Hepatocyte (in vitro differentiated cells): ENCODE measurements around the gene RFT1.

ENCODE experiments used
- EZH2 ChIP-seq: fragments of 200-600 bp; sonication (generic); IDR thresholded peaks from 2 replicates; pipeline ENCODE4 v1.6.1; 2016; ENCODE audit warnings: antibody characterized with exemption, mild to moderate bottlenecking, borderline replicate concordance
- EZH2phosphoT487 ChIP-seq: fragments of 200-600 bp; sonication (generic); IDR thresholded peaks from one replicate; pipeline ENCODE4 v1.6.1; 2018; ENCODE audit warnings: antibody characterized with exemption, mild to moderate bottlenecking, low read depth, moderate library complexity; ENCODE audit not compliant: unreplicated experiment, severe bottlenecking
- TF ChIP-seq, protein P1 (sequence below): fragments of 200-600 bp; sonication (generic); IDR thresholded peaks from 2 replicates; pipeline ENCODE4 v1.5.1; 2016; ENCODE audit warnings: antibody characterized with exemption, mild to moderate bottlenecking; ENCODE audit not compliant: poor library complexity

DNA sequence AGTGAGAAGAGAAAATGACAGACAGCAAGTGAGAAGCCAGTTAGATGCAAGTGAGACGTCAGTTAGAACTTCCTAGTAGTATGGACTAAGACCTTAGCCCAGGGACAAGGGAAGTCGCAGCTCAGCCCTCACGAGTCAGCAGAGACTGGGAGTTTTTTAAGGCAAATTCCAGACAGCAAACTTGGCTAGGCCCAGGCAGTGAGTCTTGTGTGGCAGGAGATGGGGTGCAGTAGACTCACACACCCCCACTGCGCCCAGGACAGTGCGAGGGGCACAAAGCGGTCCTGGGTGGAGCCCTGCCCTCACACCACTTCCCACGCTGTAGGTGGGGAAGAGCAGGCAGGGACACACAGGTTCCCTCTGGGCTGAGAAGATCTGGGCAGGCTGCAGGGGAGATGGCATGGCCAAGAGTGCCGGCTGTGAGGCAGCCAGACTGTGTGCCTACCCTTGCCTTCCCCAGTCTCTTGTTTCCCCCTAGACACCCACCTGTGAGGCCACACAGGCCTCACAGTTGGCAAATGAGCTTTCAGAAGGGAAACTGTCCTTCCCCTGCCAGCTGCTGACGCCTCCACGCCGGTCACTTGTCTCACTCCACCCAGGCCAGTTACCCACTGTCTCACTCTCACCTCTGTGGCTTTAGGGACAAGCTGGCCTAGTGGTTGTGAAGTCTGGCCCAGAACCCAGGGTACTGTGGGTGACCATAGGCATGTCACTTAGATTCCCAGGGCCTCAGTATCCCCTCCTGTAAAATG is 17.1 kb upstream of the RFT1 start:
- TF ChIP-seq, protein P1, sequence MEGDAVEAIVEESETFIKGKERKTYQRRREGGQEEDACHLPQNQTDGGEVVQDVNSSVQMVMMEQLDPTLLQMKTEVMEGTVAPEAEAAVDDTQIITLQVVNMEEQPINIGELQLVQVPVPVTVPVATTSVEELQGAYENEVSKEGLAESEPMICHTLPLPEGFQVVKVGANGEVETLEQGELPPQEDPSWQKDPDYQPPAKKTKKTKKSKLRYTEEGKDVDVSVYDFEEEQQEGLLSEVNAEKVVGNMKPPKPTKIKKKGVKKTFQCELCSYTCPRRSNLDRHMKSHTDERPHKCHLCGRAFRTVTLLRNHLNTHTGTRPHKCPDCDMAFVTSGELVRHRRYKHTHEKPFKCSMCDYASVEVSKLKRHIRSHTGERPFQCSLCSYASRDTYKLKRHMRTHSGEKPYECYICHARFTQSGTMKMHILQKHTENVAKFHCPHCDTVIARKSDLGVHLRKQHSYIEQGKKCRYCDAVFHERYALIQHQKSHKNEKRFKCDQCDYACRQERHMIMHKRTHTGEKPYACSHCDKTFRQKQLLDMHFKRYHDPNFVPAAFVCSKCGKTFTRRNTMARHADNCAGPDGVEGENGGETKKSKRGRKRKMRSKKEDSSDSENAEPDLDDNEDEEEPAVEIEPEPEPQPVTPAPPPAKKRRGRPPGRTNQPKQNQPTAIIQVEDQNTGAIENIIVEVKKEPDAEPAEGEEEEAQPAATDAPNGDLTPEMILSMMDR = no peak
- TF ChIP-seq EZH2 (no peak), EZH2phosphoT487 (no peak)
